Stimulated activated CD4-positive, alpha-beta T cell treated with anti-CD3 and anti-CD28 coated beads, Interleukin-2, amount 100 ng/mL, for 4 hours (primary cell): ENCODE results near the gene MYB.
A peak's percentile ranks its signal among the peaks of the same experiment; 100 is the strongest.
"Not testable (repeated sequence)": the region's sequence is repeated elsewhere in the genome, so short reads cannot be mapped to it uniquely, and the experiment has no call there.

Experiments used
- DNase-seq: peaks from one replicate; pipeline ENCODE4 v3.0.0-alpha.2; 2020; ENCODE audit warnings: low read depth

The MYB gene

GRCh38 chr6:135180542-135181332 is at the start of gene MYB:
TSS of gene MYB (plus strand) at chr6:135181308. CDS start at chr6:135181514, 206 bp downstream.
- DNase-seq, result peak; percentile 60

- no peak for DNase-seq
Observed at GRCh38 chr6:135132776-135133175, 48.3 kb upstream of the MYB start.

- DNase-seq, result no peak
Observed at GRCh38 chr6:135135835-135136234, 45.3 kb upstream of the MYB start.

GRCh38 chr6:135137826-135138225 is 43.3 kb upstream of the MYB start:
- DNase-seq, result no peak

- DNase-seq, result no peak
Observed at GRCh38 chr6:135141182-135141581, 39.9 kb upstream of the MYB start.

- no peak for DNase-seq
Observed at GRCh38 chr6:135141728-135142127, 39.4 kb upstream of the MYB start.

GRCh38 chr6:135142232-135142631 is 38.9 kb upstream of the MYB start:
- DNase-seq, result not testable (repeated sequence)

- no peak for DNase-seq
Observed at GRCh38 chr6:135144673-135145062, 36.4 kb upstream of the MYB start.

GRCh38 chr6:135145063-135145800 is 35.9 kb upstream of the MYB start:
- DNase-seq, result peak; percentile 8

GRCh38 chr6:135146162-135146934 is 34.8 kb upstream of the MYB start:
- DNase-seq, result no peak

- DNase-seq, result no peak
Observed at GRCh38 chr6:135147637-135148592, 33.2 kb upstream of the MYB start.

- no peak for DNase-seq
Observed at GRCh38 chr6:135148889-135149288, 32.2 kb upstream of the MYB start.

- DNase-seq, result no peak
Observed at GRCh38 chr6:135149376-135149775, 31.7 kb upstream of the MYB start.

GRCh38 chr6:135150481-135150880 is 30.6 kb upstream of the MYB start:
- not testable (repeated sequence) for DNase-seq

- DNase-seq, result not testable (repeated sequence)
Observed at GRCh38 chr6:135154125-135154524, 27.0 kb upstream of the MYB start.

GRCh38 chr6:135158397-135158796 is 22.7 kb upstream of the MYB start:
- no peak for DNase-seq

GRCh38 chr6:135159531-135159930 is 21.6 kb upstream of the MYB start:
- DNase-seq, result no peak

GRCh38 chr6:135161411-135162395 is 19.4 kb upstream of the MYB start:
- no peak for DNase-seq

- DNase-seq, result peak; percentile 14
Observed at GRCh38 chr6:135162678-135163439, 18.2 kb upstream of the MYB start.

- DNase-seq, result peak; percentile 18
Observed at GRCh38 chr6:135163440-135163738, 17.7 kb upstream of the MYB start.
